K562 (cell line): Measurements from ENCODE around the gene MRI1. TPM values are rescaled to one million over a fixed set of nuclear protein-coding genes. Genes with fewer than 3 reads are reported as not detected.

Experiments used
- ARNT ChIP-seq, 2 experiments: fragments of 450-650 bp; IDR thresholded peaks; 2 replicates each; pipeline ENCODE4 v1.6.1; 2016; ENCODE audit warnings: mild to moderate bottlenecking in 1 of 2
- CBX2 ChIP-seq: fragments of 200-600 bp; sonication (generic); IDR thresholded peaks from one replicate; pipeline ENCODE4 v1.6.1; 2012; ENCODE audit warnings: mild to moderate bottlenecking, low read length, inconsistent platforms; ENCODE audit not compliant: insufficient read depth, poor library complexity, severe bottlenecking
- ELF4 ChIP-seq: fragments of 450-650 bp; formaldehyde crosslinking; IDR thresholded peaks from 2 replicates; pipeline ENCODE4 v1.4.0; 2022; ENCODE audit warnings: missing genetic modification characterization
- MAZ ChIP-seq, 2 experiments: fragments of 450-650 bp in 1 of 2; sonication (generic) in 1 of 2; formaldehyde crosslinking; IDR thresholded peaks in 1 of 2; conservative IDR thresholded peaks in 1 of 2; 2 replicates each; pipeline versions ENCODE4 v1.4.0 to v1.5.0; 2020; ENCODE audit warnings: mild to moderate bottlenecking in 1 of 2, missing genetic modification reagents in 1 of 2
- NFIC ChIP-seq: fragments of 450-650 bp; IDR thresholded peaks from 2 replicates; pipeline ENCODE4 v1.6.1; 2017; ENCODE audit warnings: mild to moderate bottlenecking, inconsistent platforms
- RBM17 ChIP-seq: fragments of 200-400 bp; formaldehyde crosslinking; IDR thresholded peaks from 2 replicates; pipeline ENCODE4 v1.6.1; 2017; ENCODE audit warnings: low read depth, mild to moderate bottlenecking, low read length, borderline replicate concordance
- STAG1 ChIP-seq: sonication (generic); formaldehyde crosslinking; IDR thresholded peaks from 2 replicates; pipeline ENCODE4 v1.5.0; 2020; ENCODE audit warnings: missing genetic modification reagents, borderline replicate concordance
- ZBTB7A ChIP-seq: IDR thresholded peaks from 2 replicates; pipeline ENCODE4 v1.6.1; 2011; ENCODE audit warnings: low read depth, mild to moderate bottlenecking, low read length, moderate library complexity, borderline replicate concordance; ENCODE audit not compliant: control insufficient read depth
- ZNF707 ChIP-seq: fragments of 250-450 bp; sonication (Bioruptor Pico); conservative IDR thresholded peaks from 2 replicates; pipeline ENCODE4 v1.8.0; 2022; ENCODE audit warnings: inconsistent platforms, mild to moderate bottlenecking, moderate library complexity
- ZNF785 ChIP-seq: fragments of 250-450 bp; sonication (Bioruptor Pico); IDR thresholded peaks from 2 replicates; pipeline ENCODE4 v1.4.0; 2020; ENCODE audit warnings: mild to moderate bottlenecking
- polyA plus RNA-seq, 8 experiments: library from polyadenylated mRNA; depleted of rRNA in 4 of 8; stranded (reverse) in 5 of 8; unstranded in 3 of 8; fragments of >200 nt; fragmentation: Nextera tagmentation in 2 of 8; fragmentation: Illumina TruSeq in 1 of 8; extraction: Ambion mirVana in 2 of 8; extraction: Trizol in 1 of 8; gene quantifications; 2 replicates each; pipeline versions ENCODE4 v1.2.1 to v1.2.3, GENCODE V29; 2011 to 2014; ENCODE audit warnings: inconsistent platforms in 1 of 8, missing spikeins in 1 of 8
- total RNA-seq, 7 experiments: library from RNA; depleted of rRNA in 6 of 7; stranded (reverse); fragments of >200 nt in 6 of 7; fragmentation: Illumina TruSeq in 2 of 7; extraction: Trizol in 2 of 7; gene quantifications; 2 replicates each; pipeline versions ENCODE4 v1.2.1 to v1.2.3, GENCODE V29; 2011 to 2021; ENCODE audit warnings: low replicate concordance in 1 of 7
- TF ChIP-seq, protein P1 (sequence below): fragments of 450-650 bp; formaldehyde crosslinking; IDR thresholded peaks from 2 replicates; pipeline ENCODE4 v1.4.0; 2022; ENCODE audit warnings: missing genetic modification characterization
- TF ChIP-seq, protein P2 (sequence below): fragments of 450-650 bp; IDR thresholded peaks from 2 replicates; pipeline ENCODE4 v1.7.1; 2018; ENCODE audit warnings: mild to moderate bottlenecking, low read depth; ENCODE audit not compliant: partially characterized antibody
- TF ChIP-seq, protein P3 (sequence below): fragments of 250-450 bp; sonication (Bioruptor Pico); IDR thresholded peaks from 2 replicates; pipeline ENCODE4 v1.4.0; 2020
- TF ChIP-seq, protein P4 (sequence below), 3 experiments: IDR thresholded peaks in 2 of 3; conservative IDR thresholded peaks in 1 of 3; 2 replicates each; pipeline ENCODE4 v1.5.1; 2011 to 2012; ENCODE audit warnings: low read length in 3 of 3, mild to moderate bottlenecking in 3 of 3, control low read depth in 2 of 3, improper control_type of control experiment in 1 of 3, inconsistent platforms in 1 of 3, low read depth in 1 of 3, mixed read lengths in 1 of 3, moderate library complexity in 1 of 3; ENCODE audit not compliant: insufficient read depth in 2 of 3
- TF ChIP-seq, protein P5 (sequence below): fragments of 450-650 bp; formaldehyde crosslinking; IDR thresholded peaks from 2 replicates; pipeline ENCODE4 v1.4.0; 2020; ENCODE audit warnings: mild to moderate bottlenecking, moderate library complexity
- TF ChIP-seq, protein P6 (sequence below): fragments of 250-450 bp; sonication (Bioruptor Pico); IDR thresholded peaks from 2 replicates; pipeline ENCODE4 v1.8.0; 2022; ENCODE audit warnings: inconsistent platforms

MRI1 gene
- total and polyA plus RNA-seq, 9 of the 15 experiments (the other 6 are each of a cell fraction or from before 2014, with no cell fraction given) = 5.5 to 57.4 (median 28.2) TPM

DNA sequence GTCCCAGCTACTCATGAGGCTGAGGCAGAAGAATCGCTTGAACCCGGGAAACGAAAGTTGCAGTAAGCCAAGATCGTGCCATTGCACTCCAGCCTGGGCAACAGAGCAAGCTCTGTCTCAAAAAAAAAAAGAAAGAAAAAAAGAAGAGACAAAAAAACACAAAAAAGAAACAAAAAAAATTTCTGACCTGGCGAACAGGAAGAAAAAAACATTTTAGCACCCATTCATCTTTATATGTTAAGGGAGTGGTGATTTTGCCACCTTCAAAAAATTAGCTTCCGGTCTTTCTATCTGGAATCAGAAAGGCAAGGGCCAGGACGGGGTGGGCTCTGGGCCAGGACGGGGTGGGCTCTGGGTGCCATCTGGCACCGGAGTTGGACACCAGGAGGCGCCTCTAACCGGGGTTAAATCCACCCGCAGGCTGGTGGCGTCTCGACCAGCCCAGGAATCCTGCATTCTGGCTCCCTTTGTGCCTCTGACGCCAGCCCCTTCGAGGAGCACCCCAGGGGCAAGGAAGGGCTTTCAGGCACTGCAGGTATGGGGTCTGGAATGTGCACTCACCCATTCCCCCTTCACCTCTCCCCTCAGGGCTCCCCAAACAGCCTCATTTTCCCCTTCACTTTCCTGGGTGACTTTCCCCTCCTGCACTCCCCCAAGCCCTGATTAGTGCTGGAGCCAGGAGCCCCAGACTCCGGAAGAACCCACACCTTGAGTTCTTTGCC is 20.6 kb downstream of the MRI1 start (continued):
- TF ChIP-seq, protein P1, sequence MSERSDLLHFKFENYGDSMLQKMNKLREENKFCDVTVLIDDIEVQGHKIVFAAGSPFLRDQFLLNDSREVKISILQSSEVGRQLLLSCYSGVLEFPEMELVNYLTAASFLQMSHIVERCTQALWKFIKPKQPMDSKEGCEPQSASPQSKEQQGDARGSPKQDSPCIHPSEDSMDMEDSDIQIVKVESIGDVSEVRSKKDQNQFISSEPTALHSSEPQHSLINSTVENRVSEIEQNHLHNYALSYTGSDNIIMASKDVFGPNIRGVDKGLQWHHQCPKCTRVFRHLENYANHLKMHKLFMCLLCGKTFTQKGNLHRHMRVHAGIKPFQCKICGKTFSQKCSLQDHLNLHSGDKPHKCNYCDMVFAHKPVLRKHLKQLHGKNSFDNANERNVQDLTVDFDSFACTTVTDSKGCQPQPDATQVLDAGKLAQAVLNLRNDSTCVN = no peak
- TF ChIP-seq, protein P2, sequence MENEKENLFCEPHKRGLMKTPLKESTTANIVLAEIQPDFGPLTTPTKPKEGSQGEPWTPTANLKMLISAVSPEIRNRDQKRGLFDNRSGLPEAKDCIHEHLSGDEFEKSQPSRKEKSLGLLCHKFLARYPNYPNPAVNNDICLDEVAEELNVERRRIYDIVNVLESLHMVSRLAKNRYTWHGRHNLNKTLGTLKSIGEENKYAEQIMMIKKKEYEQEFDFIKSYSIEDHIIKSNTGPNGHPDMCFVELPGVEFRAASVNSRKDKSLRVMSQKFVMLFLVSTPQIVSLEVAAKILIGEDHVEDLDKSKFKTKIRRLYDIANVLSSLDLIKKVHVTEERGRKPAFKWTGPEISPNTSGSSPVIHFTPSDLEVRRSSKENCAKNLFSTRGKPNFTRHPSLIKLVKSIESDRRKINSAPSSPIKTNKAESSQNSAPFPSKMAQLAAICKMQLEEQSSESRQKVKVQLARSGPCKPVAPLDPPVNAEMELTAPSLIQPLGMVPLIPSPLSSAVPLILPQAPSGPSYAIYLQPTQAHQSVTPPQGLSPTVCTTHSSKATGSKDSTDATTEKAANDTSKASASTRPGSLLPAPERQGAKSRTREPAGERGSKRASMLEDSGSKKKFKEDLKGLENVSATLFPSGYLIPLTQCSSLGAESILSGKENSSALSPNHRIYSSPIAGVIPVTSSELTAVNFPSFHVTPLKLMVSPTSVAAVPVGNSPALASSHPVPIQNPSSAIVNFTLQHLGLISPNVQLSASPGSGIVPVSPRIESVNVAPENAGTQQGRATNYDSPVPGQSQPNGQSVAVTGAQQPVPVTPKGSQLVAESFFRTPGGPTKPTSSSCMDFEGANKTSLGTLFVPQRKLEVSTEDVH = no peak
- no peak for TF ChIP-seq ELF4 (CRISPR knock-in tag)
- TF ChIP-seq ARNT (IDR thresholded peaks at IDR 0.05) = no peak
- TF ChIP-seq NFIC = peak; percentile 73
- TF ChIP-seq, protein P3, sequence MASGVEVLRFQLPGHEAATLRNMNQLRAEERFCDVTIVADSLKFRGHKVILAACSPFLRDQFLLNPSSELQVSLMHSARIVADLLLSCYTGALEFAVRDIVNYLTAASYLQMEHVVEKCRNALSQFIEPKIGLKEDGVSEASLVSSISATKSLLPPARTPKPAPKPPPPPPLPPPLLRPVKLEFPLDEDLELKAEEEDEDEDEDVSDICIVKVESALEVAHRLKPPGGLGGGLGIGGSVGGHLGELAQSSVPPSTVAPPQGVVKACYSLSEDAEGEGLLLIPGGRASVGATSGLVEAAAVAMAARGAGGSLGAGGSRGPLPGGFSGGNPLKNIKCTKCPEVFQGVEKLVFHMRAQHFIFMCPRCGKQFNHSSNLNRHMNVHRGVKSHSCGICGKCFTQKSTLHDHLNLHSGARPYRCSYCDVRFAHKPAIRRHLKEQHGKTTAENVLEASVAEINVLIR (CRISPR knock-in tag) = no peak
- no peak for TF ChIP-seq CBX2
- TF ChIP-seq, protein P4, sequence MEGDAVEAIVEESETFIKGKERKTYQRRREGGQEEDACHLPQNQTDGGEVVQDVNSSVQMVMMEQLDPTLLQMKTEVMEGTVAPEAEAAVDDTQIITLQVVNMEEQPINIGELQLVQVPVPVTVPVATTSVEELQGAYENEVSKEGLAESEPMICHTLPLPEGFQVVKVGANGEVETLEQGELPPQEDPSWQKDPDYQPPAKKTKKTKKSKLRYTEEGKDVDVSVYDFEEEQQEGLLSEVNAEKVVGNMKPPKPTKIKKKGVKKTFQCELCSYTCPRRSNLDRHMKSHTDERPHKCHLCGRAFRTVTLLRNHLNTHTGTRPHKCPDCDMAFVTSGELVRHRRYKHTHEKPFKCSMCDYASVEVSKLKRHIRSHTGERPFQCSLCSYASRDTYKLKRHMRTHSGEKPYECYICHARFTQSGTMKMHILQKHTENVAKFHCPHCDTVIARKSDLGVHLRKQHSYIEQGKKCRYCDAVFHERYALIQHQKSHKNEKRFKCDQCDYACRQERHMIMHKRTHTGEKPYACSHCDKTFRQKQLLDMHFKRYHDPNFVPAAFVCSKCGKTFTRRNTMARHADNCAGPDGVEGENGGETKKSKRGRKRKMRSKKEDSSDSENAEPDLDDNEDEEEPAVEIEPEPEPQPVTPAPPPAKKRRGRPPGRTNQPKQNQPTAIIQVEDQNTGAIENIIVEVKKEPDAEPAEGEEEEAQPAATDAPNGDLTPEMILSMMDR (IDR thresholded peaks at IDR 0.05 in 2 of 3, conservative IDR thresholded peaks at IDR 0.05 in 1 of 3; ENCODE audit: insufficient read depth in 2 of 3, low read depth in 1 of 3, low read length in 3 of 3) = peak; percentile 53 to 81 (median 77)
- peak; percentile 96; the same call in 1 of the 2 replicates for TF ChIP-seq ZBTB7A
- TF ChIP-seq ZNF785 (CRISPR knock-in tag) = no peak
- TF ChIP-seq, protein P5, sequence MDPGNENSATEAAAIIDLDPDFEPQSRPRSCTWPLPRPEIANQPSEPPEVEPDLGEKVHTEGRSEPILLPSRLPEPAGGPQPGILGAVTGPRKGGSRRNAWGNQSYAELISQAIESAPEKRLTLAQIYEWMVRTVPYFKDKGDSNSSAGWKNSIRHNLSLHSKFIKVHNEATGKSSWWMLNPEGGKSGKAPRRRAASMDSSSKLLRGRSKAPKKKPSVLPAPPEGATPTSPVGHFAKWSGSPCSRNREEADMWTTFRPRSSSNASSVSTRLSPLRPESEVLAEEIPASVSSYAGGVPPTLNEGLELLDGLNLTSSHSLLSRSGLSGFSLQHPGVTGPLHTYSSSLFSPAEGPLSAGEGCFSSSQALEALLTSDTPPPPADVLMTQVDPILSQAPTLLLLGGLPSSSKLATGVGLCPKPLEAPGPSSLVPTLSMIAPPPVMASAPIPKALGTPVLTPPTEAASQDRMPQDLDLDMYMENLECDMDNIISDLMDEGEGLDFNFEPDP = no peak
- TF ChIP-seq, protein P6, sequence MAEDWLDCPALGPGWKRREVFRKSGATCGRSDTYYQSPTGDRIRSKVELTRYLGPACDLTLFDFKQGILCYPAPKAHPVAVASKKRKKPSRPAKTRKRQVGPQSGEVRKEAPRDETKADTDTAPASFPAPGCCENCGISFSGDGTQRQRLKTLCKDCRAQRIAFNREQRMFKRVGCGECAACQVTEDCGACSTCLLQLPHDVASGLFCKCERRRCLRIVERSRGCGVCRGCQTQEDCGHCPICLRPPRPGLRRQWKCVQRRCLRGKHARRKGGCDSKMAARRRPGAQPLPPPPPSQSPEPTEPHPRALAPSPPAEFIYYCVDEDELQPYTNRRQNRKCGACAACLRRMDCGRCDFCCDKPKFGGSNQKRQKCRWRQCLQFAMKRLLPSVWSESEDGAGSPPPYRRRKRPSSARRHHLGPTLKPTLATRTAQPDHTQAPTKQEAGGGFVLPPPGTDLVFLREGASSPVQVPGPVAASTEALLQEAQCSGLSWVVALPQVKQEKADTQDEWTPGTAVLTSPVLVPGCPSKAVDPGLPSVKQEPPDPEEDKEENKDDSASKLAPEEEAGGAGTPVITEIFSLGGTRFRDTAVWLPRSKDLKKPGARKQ (CRISPR knock-in tag) = no peak
- no peak for TF ChIP-seq RBM17
- TF ChIP-seq STAG1 (CRISPR knock-in tag) = peak; percentile 45; the same call in 1 of the 2 replicates
- no peak for TF ChIP-seq ZNF707 (CRISPR knock-in tag)
- TF ChIP-seq MAZ (CRISPR knock-in tag; conservative IDR thresholded peaks at IDR 0.05 in 1 of 2, IDR thresholded peaks at IDR 0.05 in 1 of 2) = peak; percentile 30 to 51; a peak in 1 of 4 replicates
